GM23338 (cell line): Measurements from ENCODE around the gene CCDC122. TPM values are rescaled to one million over a fixed set of nuclear protein-coding genes. Genes with fewer than 3 reads are reported as not detected.

Source experiments
- ATAC-seq: fragments of 200-7000 bp; cut with Tn5 transposase; 3 replicates; pipeline ENCODE4 v1.9.1; 2020
- DNase-seq: peaks from one replicate; pipeline ENCODE4 v3.0.0-alpha.2; 2015; ENCODE audit warnings: low spot score
- H2AFZ ChIP-seq: fragments of 200-600 bp; sonication (generic); 2 replicates; pipeline ENCODE4 v1.8.0; 2016; ENCODE audit warnings: antibody characterized with exemption, mild to moderate bottlenecking, moderate library complexity
- H3F3A ChIP-seq: fragments of 200-600 bp; sonication (generic); replicated peaks from 2 replicates; pipeline ENCODE4 v1.8.0; 2017; ENCODE audit warnings: antibody characterized with exemption, mixed run types, low read depth
- H3K27ac ChIP-seq: fragments of 200-600 bp; sonication (generic); 2 replicates; pipeline ENCODE4 v1.6.1; 2016; ENCODE audit warnings: low read depth
- H3K27me3 ChIP-seq: fragments of 200-600 bp; sonication (generic); 2 replicates; pipeline ENCODE4 v1.8.0; 2016; ENCODE audit warnings: mild to moderate bottlenecking, mixed run types, moderate library complexity; ENCODE audit not compliant: insufficient read depth
- H3K36me3 ChIP-seq: fragments of 200-600 bp; sonication (generic); 2 replicates; pipeline ENCODE4 v1.8.0; 2016; ENCODE audit warnings: mild to moderate bottlenecking; ENCODE audit not compliant: insufficient read depth
- H3K4me1 ChIP-seq: fragments of 200-600 bp; sonication (generic); 2 replicates; pipeline ENCODE4 v1.8.0; 2016; ENCODE audit warnings: mild to moderate bottlenecking, moderate library complexity; ENCODE audit not compliant: insufficient read depth
- H3K4me2 ChIP-seq: fragments of 200-600 bp; sonication (generic); 2 replicates; pipeline ENCODE4 v1.7.1; 2017; ENCODE audit warnings: mixed run types
- H3K4me3 ChIP-seq: fragments of 200-600 bp; sonication (generic); 2 replicates; pipeline ENCODE4 v1.6.1; 2016; ENCODE audit warnings: mixed run types
- H3K79me2 ChIP-seq: fragments of 200-600 bp; sonication (generic); replicated peaks from 2 replicates; pipeline ENCODE4 v1.8.0; 2017; ENCODE audit warnings: mild to moderate bottlenecking; ENCODE audit not compliant: insufficient read depth
- H3K9me2 ChIP-seq: fragments of 200-600 bp; sonication (generic); 2 replicates; pipeline ENCODE4 v1.8.0; 2017; ENCODE audit not compliant: insufficient read depth
- H4K20me1 ChIP-seq: fragments of 200-600 bp; sonication (generic); replicated peaks from 2 replicates; pipeline ENCODE4 v1.8.0; 2017; ENCODE audit warnings: mild to moderate bottlenecking; ENCODE audit not compliant: insufficient read depth
- H3K27ac Mint-ChIP-seq: 2 replicates; pipeline ENCODE4 v1.8.0; 2020; ENCODE audit warnings: inconsistent platforms, mild to moderate bottlenecking, moderate library complexity, mixed read lengths
- H3K27me3 Mint-ChIP-seq: 3 replicates; pipeline ENCODE4 v1.8.0; 2022; ENCODE audit warnings: low read depth, mild to moderate bottlenecking, moderate library complexity, mixed read lengths, inconsistent platforms; ENCODE audit not compliant: insufficient read depth, poor library complexity
- H3K36me3 Mint-ChIP-seq: 3 replicates; pipeline ENCODE4 v1.8.0; 2021; ENCODE audit warnings: low read depth, mild to moderate bottlenecking, inconsistent platforms, moderate library complexity, mixed read lengths
- H3K4me1 Mint-ChIP-seq: 3 replicates; pipeline ENCODE4 v1.8.0; 2020; ENCODE audit warnings: mild to moderate bottlenecking, inconsistent platforms, mixed read lengths
- H3K4me3 Mint-ChIP-seq: 3 replicates; pipeline ENCODE4 v1.8.0; 2021; ENCODE audit warnings: moderate library complexity, mild to moderate bottlenecking, inconsistent platforms, mixed read lengths
- H3K9me3 Mint-ChIP-seq: 3 replicates; pipeline ENCODE4 v1.8.0; 2020; ENCODE audit warnings: moderate library complexity, mild to moderate bottlenecking, inconsistent platforms, mixed read lengths
- EZH2phosphoT487 ChIP-seq: fragments of 200-600 bp; sonication (generic); IDR thresholded peaks from one replicate; pipeline ENCODE4 v1.8.1; 2018; ENCODE audit warnings: antibody characterized with exemption; ENCODE audit not compliant: unreplicated experiment
- JUNB ChIP-seq: IDR thresholded peaks from one replicate; pipeline ENCODE4 v1.6.1; 2016; ENCODE audit warnings: antibody characterized with exemption; ENCODE audit not compliant: unreplicated experiment
- POLR2AphosphoS5 ChIP-seq: IDR thresholded peaks from 2 replicates; pipeline ENCODE4 v1.6.1; 2016; ENCODE audit warnings: antibody characterized with exemption, low read depth
- STAT1 ChIP-seq: IDR thresholded peaks from one replicate; pipeline ENCODE4 v1.6.1; 2016; ENCODE audit warnings: antibody characterized with exemption; ENCODE audit not compliant: unreplicated experiment
- ZNF331 ChIP-seq: fragments of 250-450 bp; sonication (Bioruptor Pico); IDR thresholded peaks from 2 replicates; pipeline ENCODE4 v1.5.0; 2020; ENCODE audit warnings: low read depth, mild to moderate bottlenecking, moderate library complexity
- polyA plus RNA-seq: library from polyadenylated mRNA; unstranded; fragments of >200 nt; fragmentation: Nextera tagmentation; extraction: Ambion mirVana; gene quantifications from 2 replicates; pipeline ENCODE4 v1.2.1, GENCODE V29; 2016
- total RNA-seq: library from RNA; depleted of rRNA; stranded (reverse); fragments of >200 nt; shearing (Covaris generic); gene quantifications from 2 replicates; pipeline ENCODE4 v1.2.3, GENCODE V29; 2014
- TF ChIP-seq, protein P1 (sequence below): IDR thresholded peaks from 2 replicates; pipeline ENCODE4 v1.6.1; 2016; ENCODE audit warnings: antibody characterized with exemption
- TF ChIP-seq, protein P2 (sequence below): fragments of 250-450 bp; sonication (Bioruptor Pico); IDR thresholded peaks from 2 replicates; pipeline ENCODE4 v1.5.0; 2020; ENCODE audit warnings: mild to moderate bottlenecking, moderate library complexity

CCDC122 gene
- total and polyA plus RNA-seq, 2 experiments from 2014 or later = 7.5 to 30.6 TPM

DNA sequence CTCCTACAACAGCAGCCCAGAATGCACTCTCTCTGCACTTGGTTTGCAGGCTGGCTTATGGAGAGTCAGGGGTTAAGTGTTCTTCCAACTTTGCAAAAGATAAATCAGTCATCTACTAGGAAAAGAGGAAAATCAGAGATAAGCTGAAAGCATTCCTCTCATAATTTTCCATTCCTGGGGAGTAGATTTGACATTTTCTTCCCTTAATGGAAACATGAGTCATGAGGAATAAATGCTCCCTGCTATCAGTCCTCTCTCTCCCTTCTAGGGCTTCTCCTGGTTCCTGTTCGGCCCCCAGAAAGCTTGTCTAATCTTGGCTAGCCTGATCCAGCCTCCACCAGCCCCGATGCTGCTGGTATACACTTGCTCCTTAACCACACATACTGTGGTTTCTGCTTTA is 64.3 kb downstream of the CCDC122 start (continued):
- TF ChIP-seq, protein P1, sequence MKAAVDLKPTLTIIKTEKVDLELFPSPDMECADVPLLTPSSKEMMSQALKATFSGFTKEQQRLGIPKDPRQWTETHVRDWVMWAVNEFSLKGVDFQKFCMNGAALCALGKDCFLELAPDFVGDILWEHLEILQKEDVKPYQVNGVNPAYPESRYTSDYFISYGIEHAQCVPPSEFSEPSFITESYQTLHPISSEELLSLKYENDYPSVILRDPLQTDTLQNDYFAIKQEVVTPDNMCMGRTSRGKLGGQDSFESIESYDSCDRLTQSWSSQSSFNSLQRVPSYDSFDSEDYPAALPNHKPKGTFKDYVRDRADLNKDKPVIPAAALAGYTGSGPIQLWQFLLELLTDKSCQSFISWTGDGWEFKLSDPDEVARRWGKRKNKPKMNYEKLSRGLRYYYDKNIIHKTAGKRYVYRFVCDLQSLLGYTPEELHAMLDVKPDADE = no peak
- TF ChIP-seq STAT1 = no peak
- TF ChIP-seq, protein P2, sequence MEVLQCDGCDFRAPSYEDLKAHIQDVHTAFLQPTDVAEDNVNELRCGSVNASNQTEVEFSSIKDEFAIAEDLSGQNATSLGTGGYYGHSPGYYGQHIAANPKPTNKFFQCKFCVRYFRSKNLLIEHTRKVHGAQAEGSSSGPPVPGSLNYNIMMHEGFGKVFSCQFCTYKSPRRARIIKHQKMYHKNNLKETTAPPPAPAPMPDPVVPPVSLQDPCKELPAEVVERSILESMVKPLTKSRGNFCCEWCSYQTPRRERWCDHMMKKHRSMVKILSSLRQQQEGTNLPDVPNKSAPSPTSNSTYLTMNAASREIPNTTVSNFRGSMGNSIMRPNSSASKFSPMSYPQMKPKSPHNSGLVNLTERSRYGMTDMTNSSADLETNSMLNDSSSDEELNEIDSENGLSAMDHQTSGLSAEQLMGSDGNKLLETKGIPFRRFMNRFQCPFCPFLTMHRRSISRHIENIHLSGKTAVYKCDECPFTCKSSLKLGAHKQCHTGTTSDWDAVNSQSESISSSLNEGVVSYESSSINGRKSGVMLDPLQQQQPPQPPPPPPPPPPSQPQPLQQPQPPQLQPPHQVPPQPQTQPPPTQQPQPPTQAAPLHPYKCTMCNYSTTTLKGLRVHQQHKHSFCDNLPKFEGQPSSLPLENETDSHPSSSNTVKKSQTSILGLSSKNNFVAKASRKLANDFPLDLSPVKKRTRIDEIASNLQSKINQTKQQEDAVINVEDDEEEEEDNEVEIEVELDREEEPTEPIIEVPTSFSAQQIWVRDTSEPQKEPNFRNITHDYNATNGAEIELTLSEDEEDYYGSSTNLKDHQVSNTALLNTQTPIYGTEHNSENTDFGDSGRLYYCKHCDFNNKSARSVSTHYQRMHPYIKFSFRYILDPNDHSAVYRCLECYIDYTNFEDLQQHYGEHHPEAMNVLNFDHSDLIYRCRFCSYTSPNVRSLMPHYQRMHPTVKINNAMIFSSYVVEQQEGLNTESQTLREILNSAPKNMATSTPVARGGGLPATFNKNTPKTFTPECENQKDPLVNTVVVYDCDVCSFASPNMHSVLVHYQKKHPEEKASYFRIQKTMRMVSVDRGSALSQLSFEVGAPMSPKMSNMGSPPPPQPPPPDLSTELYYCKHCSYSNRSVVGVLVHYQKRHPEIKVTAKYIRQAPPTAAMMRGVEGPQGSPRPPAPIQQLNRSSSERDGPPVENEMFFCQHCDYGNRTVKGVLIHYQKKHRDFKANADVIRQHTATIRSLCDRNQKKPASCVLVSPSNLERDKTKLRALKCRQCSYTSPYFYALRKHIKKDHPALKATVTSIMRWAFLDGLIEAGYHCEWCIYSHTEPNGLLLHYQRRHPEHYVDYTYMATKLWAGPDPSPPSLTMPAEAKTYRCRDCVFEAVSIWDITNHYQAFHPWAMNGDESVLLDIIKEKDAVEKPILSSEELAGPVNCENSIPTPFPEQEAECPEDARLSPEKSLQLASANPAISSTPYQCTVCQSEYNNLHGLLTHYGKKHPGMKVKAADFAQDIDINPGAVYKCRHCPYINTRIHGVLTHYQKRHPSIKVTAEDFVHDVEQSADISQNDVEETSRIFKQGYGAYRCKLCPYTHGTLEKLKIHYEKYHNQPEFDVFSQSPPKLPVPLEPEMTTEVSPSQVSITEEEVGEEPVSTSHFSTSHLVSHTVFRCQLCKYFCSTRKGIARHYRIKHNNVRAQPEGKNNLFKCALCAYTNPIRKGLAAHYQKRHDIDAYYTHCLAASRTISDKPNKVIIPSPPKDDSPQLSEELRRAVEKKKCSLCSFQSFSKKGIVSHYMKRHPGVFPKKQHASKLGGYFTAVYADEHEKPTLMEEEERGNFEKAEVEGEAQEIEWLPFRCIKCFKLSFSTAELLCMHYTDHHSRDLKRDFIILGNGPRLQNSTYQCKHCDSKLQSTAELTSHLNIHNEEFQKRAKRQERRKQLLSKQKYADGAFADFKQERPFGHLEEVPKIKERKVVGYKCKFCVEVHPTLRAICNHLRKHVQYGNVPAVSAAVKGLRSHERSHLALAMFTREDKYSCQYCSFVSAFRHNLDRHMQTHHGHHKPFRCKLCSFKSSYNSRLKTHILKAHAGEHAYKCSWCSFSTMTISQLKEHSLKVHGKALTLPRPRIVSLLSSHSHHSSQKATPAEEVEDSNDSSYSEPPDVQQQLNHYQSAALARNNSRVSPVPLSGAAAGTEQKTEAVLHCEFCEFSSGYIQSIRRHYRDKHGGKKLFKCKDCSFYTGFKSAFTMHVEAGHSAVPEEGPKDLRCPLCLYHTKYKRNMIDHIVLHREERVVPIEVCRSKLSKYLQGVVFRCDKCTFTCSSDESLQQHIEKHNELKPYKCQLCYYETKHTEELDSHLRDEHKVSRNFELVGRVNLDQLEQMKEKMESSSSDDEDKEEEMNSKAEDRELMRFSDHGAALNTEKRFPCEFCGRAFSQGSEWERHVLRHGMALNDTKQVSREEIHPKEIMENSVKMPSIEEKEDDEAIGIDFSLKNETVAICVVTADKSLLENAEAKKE = no peak

DNA sequence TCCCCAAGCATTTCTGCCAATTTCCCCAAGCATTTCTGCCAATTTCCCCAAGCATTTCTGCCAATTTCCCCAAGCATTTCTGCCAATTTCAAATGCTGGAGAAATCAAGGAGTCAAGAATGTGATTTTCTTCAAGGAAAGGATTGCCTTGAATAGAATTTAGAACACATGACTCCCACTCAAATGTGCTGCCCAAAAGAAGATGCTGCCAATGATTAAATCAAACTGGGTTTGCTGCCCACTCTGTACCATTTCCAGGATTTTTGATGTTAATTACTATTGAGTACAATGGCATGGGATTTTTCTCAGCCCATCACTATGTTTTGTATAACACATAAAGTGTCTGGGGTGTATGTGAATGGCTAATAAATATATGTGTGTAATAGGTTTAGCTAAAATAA is 70.9 kb downstream of the CCDC122 start:
- H3K4me1 Mint-ChIP-seq = peaks cover 23% of the 10 kb centered on the region
- DNase-seq (no peak), ATAC-seq (no peak)
- Histone ChIP-seq H3K27ac (no peak overlapping the region), H3F3A (no peaks in the 10 kb centered on the region), H3K4me2 (no peak overlapping the region), H4K20me1 (no peaks in the 10 kb centered on the region), H2AFZ (no peak overlapping the region), H3K79me2 (no peaks in the 10 kb centered on the region), H3K27me3 (no peaks in the 10 kb centered on the region), H3K4me3 (no peak overlapping the region), H3K9me2 (no peaks in the 10 kb centered on the region), H3K36me3 (no peaks in the 10 kb centered on the region), H3K4me1 (peaks cover 15% of the 10 kb centered on the region)
- no peak overlapping the region for H3K4me3 Mint-ChIP-seq
- TF ChIP-seq ZNF331 (CRISPR knock-in tag) (no peak), JUNB (no peak), EZH2phosphoT487 (no peak), POLR2AphosphoS5 (no peak)
- TF ChIP-seq, protein P1 = no peak
- H3K27me3 Mint-ChIP-seq = peaks cover 10% of the 10 kb centered on the region
- peaks cover 8% of the 10 kb centered on the region; the same call in 1 of the 3 replicates for H3K36me3 Mint-ChIP-seq
- no peak overlapping the region for H3K27ac Mint-ChIP-seq
- no peaks in the 10 kb centered on the region; the same call in 1 of the 3 replicates for H3K9me3 Mint-ChIP-seq
